Activated CD4-positive, alpha-beta T cell treated with anti-CD3 and anti-CD28 coated beads, Interleukin-2, amount 50 U/mL, for 24 hours (primary cell): ENCODE results near the gene SPACA1.

ENCODE experiments used
- DNase-seq, 2 donors: peaks; one replicate each; pipeline ENCODE4 v3.0.0-alpha.2; 2020; ENCODE audit warnings: low read depth in 1 of 2, low spot score in 1 of 2

Gene SPACA1

DNA sequence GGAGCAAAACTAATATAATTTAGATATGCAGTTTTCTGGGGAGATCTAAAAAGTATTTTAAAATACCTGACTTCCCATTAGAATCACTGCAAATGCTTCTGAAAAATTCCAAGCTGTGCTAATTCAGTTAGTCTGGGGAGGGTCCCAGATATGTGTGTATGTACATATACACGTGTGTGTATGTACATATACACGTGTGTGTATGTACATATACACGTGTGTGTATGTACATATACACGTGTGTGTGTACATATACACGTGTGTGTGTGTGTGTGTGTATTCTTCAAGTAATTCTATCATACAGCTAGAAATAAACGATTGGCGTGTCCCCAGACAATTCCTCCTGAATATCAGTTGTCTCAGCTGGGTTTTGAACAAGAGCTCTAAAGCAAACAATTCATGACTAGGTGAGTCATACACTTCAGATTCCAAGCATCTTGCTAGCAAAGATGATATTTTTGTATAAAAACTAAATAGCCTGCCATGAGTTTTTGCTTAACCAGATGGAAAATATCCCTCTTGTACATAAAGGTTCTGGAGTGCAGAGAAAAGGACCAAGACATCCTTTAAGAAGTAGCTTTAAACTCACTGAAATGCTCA lies 58.2 kb downstream of the SPACA1 start:
- no peak for DNase-seq

DNA sequence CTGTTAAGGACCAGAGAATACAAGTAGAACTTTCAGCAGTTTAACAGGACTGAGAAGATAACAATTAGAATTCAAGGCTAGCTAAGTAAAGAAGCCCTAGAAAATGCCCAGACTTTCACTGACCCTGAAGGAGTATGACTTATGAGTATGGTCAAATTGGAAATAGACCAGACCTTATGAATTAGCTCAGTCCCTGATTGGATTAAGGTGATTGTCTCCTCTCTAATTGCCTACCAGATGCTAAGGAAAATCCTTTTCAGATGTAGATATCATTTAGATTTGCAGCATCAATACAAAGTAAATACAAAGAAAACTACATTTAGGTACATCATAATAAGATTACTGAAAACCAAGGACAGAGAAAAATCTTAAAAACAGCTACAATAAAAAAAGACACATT lies 59.6 kb downstream of the SPACA1 start:
- DNase-seq, result no peak

DNA sequence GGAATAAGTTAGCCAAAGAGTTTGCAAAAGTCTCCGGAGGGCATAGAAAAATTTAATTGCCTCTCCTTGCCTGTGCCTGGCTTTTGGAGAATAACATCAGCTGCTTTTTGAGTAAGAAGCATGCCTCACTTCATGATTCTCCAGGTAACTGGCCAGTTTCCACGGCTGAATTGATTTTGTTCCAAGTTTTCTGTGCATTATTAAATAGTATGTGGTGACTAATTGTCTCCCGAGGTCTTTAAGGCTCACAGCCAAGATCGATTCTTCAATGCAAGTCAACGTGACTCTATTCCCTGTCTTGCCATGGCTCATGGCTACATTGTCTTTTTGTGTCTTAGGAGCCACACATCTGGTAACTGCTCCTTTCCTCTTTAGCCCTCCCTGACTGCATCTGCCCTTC lies 64.3 kb downstream of the SPACA1 start:
- DNase-seq, result no peak

DNA sequence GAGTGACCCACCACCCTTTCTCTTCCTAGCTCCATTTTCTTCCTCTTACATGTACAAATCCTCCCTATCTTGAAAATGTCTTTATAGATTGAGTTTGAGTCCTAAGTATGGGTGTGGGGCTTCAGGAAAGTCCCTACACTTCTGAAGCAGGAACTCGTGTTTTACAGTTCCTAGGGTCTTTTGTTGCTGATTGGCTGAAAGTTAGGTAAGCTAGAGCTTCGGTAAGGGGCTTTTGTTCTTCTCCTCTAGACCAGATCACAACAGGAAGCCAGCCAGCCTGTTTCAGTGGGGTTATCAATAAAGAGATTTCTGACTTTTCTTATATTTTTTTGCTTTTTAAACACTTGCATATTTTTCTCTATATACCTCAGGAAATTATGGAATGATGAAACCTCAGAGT lies 67.2 kb downstream of the SPACA1 start:
- DNase-seq, result no peak

DNA sequence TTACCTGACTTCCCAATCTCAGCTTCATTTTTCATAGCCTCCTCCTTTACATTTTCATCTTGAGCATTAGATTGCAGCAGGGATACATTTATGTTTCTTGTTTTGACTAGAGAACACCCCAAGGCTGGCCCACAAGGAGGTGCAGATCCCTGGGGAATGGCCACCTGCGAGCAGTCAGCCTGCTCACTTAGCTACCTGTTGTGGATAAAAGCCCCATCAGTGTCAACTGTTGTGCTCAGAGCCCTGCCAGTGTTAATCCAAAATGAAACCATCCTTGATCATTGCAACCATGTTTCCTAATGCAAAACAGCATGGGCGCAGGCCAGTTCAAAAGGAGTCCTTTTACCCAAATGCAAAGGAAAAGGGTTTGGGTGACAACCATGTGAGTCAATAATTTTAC lies 67.7 kb downstream of the SPACA1 start:
- DNase-seq, result no peak

DNA sequence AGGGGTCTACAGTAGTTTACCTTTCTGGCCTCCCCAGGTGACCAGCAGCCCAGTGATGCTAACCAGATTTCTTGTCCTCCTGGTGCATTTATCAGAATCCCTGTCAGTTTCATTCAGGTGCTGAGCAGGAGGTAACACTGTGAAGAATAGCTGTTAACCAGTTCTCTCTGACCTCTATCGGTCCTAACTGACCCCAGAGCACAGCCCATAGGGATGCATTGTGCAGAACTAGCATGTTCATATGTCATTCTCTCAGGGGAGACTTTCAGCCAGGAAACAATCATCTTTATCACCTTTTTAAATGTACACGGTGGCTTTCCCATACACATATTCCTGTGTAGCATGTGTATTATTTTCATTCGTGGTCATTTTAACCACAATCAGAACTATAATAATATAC lies 68.6 kb downstream of the SPACA1 start:
- DNase-seq, result no peak
